GM19023 (cell line): Measurements from ENCODE around the gene CYP19A1.

Source experiments
- ATAC-seq: cut with Tn5 transposase; IDR thresholded peaks from one replicate; pipeline ENCODE4 v1.9.1; 2021; ENCODE audit warnings: mild to moderate bottlenecking, moderate library complexity; ENCODE audit not compliant: unreplicated experiment

CYP19A1 gene

GRCh38 chr15:51224428-51224827, 114.0 kb downstream of the CYP19A1 start:
- ATAC-seq: no peak

DNA sequence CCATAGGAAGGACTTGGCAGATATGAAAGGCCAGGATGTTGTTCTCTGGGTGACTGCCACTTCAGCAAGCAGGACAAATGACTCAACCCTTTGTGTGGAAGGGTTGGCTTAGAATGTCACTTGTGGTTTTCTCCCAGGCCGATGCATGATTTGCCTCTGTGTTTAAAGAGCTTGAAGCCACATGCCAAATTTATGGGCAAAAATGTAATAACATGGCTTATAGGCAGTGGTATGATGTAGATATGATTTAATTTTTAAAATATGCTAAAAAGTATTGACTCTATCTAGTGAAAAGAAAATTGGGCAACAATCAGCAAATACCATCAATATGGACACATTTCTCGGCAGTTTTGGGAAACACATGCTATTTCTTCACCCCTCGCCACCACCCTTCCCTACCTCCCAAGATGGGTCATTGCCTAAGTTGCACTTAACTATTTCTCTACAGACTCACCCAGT, 114.6 kb downstream of the CYP19A1 start:
- no peak for ATAC-seq

DNA sequence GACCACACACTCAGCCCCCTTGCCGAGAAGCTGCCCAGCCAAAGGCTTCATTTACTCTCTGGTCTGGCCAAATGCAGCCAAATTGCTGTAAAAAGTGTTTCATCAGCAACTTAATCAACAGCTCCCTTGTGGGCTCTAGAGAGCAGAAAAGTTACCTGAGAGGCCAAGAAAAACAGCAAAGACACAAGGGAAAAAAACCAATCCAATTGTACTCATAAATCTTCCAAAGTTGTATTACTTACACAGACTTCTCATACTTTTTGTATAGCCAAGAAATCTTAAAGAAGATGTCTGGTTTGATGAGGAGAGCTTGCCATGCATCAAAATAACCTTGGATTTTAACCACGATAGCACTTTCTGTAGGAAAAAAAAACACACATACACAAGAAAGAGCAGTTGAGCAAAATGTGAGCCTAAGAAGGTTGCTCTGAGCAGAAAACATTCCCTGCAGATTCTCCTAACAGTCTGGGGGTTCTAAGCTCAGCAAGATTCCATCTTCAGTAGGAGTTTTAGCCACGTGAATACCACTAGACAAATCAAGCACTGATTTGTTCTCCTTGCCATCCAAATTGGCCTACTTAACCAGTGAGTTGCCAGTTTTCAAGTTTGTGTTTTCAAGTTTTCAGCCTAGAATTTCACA, 120.0 kb downstream of the CYP19A1 start:
- ATAC-seq: no peak

DNA sequence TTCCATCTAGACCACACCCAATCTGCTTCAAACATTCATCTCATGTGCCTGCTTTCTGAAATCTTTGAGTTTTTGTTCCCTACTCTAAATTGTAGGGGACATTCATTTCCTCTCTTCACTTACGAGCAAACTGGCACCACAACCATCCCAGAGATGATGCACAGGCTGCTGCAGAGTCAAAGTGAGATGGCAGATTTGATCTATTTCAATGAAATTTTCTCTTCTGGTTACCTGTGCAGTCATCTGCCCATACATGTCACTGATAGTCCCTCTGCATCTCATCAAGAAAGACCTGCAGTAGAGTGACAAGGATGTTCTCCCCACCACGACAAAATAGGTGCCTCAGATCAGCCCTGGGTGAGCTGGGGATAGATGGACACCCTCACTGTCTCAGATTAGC, 125.5 kb downstream of the CYP19A1 start:
- ATAC-seq: no peak

- no peak for ATAC-seq
These were observed 126.2 kb downstream of the CYP19A1 start for GRCh38 chr15:51212239-51212638.

DNA sequence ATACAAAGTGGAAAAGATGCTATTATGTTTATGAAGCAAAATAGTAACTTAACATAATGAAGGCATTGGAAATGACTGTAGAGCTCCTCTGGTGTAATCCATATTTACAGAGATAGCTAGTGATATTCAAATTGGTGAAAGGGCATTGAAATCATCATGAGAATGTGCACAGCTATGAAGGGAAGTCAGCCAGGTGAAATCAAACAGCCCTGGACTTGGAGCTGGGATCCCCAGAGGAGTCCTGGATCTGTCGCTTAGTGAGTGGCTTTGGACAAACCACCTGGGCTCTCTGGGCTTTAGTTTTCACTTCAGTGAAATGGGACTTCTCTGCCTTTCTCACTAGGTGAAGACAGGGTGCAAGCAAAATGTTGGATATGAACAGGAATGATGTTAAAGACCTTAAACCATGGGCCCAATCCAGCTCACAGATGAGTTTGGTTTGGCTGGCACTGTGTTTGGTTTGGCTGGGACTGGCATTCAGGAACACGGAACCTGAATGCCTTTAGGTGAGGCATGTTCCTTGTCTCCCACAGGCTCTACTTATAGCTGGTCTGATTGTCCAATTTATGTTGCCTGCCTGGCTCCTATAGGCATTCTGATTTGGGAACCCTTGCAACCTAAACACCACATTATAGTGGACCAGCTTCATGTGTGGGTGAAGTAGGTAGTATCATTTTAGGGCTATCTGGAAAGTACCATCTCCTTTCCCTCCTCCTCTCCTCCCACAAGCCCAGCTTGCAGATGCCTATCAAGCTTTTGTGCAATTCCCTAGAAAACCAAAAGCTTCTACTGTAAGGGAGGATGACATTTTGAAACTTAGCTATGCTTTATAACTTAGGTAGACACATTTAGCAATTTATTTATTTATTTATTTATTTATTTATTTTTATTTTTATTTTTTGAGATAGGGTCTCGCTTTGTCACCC, 133.1 kb downstream of the CYP19A1 start:
- ATAC-seq: no peak

DNA sequence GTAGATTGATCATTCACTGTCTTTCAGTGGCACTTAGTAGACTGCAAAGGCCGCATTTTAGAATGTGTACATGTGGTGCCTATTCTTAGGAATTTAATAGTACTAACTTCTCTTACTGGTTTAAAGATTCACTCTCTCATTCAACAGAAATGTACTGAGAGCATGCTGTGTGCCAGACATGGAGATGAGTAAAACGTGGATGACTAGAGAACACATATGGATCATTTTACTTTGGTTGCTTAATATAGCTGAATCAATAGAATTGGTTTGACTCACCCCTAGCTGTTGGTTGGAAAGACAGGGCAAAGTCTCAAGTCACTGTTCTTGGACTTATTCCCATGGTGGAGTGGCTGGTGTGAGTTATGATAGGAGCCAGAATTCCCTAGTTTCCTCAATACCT, 134.6 kb downstream of the CYP19A1 start:
- no peak for ATAC-seq

DNA sequence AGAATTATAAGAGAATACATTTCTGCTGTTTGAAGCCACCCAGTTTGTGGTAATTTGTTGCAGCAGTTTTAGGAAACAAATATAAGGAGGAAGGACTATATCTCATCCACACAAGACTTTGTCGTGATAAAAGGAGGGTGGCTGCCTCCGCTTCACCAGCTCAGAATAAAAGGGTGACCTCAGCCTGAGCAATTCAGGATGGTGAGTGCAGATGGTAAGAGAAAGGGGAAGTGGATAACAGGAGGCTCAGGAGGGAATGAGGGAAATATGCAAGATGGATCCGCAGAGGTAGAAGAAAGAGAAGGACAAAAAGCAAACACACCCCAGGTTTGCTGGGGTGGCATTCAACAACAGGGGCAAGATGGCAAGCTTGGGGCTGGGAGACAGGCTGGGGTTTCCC, 135.6 kb downstream of the CYP19A1 start:
- no peak for ATAC-seq

DNA sequence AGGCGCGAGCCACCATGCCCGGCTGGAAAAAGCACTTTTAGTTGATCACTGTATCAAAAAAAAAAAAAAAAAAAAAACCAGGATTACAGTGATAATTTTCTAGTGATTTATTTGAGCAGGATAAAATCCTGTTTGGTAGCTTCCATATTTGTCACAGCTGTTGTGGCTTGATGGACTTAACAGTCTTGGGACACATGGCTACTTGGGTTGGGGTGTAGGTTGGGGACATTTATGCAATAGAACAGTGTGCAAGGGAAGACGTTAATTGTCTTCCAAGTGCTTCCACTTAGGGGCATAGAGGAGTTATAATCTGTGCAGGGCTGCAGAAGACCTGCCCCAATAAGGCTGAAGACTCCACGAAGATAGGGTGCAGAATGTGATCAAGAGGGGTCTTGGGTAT, 136.8 kb downstream of the CYP19A1 start:
- ATAC-seq: no peak

DNA sequence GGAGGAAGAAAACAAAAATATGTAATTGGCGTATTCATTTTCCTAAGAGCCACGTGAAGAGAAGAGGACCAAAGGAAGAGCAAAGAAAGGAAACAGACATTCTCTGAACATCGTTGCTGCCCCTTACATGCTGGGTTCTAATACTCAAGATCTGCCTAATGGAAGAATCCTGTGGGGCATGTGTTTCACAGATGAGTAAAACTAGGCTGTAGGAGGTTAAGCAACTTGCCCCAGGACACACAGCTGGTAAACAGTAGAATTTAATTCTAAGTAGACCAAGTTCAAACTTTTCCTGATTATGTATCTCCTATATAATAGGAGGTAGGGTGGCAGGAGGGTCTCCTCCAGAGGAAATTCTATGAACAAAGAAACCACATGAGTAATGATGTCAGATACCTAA, 137.6 kb downstream of the CYP19A1 start:
- no peak for ATAC-seq

- no peak for ATAC-seq
These were observed 138.9 kb downstream of the CYP19A1 start for GRCh38 chr15:51199541-51199940.

DNA sequence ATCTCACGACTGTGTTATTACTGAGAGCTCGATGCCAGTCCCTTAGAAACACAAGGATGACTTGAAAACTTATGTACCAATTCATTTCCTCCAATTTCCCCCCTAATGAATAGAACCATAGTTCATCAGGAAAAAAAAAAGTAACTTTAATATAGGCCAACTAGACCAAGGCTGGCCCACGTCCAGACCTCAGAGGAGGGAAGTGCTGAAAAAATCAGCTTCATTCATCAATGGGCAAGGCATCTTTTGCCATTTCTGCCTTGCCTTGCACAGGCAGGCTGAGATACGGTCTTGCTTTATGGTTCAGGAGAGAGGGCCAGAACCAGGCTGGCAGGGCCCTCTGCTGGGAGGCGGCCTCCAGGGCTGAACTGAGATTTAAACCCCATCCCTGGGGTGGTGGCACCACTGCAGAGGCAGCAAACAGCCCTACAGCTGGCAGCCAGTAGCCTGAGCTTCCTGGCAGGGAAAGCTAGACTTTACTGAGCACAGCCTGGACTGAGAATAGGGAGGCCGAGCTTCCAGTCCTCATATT, 139.6 kb downstream of the CYP19A1 start:
- ATAC-seq: no peak

- ATAC-seq: no peak
These were observed 142.9 kb downstream of the CYP19A1 start for GRCh38 chr15:51195459-51195858.

- ATAC-seq: no peak
These were observed 144.4 kb downstream of the CYP19A1 start for GRCh38 chr15:51193979-51194378.

GRCh38 chr15:51193526-51193925, 144.9 kb downstream of the CYP19A1 start:
- no peak for ATAC-seq

DNA sequence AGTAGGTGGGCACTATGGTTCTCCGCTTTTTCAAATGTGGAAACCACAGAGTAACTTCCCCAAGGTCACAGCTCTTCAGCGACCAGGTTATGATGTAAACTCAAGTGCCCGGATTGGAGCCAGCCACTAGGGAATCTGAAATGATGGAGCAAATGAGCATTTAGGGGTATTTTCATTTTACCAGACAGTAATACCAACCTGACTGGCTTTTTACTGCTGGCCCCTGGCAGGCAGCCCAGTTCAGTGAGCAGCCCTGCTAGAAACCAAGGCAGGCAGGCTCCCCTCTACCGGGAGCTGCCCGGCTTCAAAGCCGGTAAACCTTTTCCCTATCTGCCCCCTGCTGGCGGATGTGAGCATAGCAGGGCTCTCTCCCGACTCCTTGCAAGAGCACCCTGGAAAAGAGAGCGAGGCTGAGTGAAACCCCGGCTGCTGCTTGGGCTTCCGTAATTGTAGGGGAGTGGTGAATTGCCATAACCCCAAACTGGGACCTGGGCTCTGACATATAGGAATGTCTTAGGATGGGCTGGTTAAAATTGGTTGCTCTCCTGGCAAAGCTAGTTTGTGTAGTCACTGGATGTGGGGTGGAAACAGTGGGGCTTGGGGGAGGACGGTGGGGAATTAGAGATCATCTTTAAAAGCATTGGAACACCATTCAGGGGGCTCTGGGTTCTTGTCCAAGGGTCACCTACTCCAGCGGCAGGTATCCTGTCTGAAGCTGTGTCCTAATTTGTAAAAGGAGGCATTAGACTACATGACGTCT, 145.7 kb downstream of the CYP19A1 start:
- no peak for ATAC-seq

GRCh38 chr15:51191766-51192165, 146.6 kb downstream of the CYP19A1 start:
- no peak for ATAC-seq

DNA sequence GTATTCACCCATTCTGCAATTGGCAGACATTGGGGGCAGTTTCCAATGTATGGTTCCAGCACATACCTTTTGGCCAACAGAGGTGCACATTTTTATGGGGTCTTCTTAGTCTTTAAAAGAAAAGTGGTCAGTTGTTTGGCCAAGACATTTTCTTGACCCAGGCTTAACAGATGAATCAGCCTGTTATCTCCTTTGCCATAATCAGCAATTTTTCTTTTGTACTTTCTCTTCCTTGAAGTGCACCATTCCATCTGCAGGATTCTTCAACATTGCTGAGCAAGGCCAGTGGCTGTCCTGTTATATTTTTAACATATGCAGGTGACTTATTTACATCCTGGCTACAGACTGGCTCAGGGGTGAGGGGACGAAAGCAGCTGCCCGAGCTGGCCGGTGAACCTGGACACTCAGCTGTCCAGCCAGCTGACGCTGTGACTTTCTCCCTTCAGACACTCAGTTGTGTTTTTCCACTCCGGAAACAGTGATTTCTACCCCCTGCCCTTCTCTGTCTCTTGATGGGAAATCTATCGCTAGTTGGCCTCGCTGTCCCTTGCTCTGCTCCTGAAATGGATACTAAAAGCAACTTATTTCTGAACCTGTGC, 147.2 kb downstream of the CYP19A1 start:
- no peak for ATAC-seq

DNA sequence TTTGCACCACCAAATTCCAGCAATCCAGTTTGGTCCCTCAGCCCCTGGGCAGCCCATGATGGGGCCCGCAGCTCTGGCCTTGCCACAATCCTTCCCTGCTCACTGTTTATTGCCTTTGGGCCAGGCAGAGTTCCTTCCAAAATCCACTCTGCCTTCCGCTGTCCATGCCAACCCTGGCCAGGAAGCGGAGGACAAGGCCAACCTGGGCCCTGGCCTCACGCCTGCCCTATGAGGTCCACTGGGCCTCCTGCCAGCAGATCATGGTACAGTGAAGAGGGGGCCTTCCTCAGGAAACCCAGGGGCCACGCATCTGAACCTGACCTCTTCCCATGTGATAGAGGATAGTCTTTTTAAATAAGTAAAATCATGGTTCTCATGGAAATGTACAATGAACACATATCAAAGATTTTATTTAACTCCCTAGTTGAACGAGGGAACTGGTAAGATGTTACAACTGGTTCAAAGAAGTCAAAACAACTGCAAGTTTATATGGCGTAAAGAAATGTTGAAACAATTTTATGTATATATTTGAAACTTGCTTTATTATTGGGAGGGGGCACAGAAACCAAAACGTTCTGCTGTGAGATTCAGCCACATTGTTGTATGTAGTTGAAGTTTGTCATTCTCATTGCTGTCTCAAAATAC, 147.8 kb downstream of the CYP19A1 start:
- no peak for ATAC-seq

GRCh38 chr15:51189669-51190385, 148.6 kb downstream of the CYP19A1 start:
- ATAC-seq: no peak
